Measurements from ENCODE around the gene CDH12. TPM values are rescaled to one million over a fixed set of nuclear protein-coding genes. Genes with fewer than 3 reads are reported as not detected.

Gene CDH12
- total RNA-seq, 1 experiment from 2014 or later = not detected

GRCh38 chr5:21823076-21823574 is 1030.0 kb downstream of the CDH12 start:
- H3K4ac ChIP-seq (ENCODE audit: low read depth, low read length) = no peak overlapping the region
- H3K14ac ChIP-seq (ENCODE audit: insufficient read depth, low read length) = no peak overlapping the region
- DNase-seq = no peak
- H2BK120ac ChIP-seq (ENCODE audit: low read depth, low read length, poor library complexity, severe bottlenecking) = no peak overlapping the region
- H3K36me3 Mint-ChIP-seq (ENCODE audit: insufficient read depth in 1 of 3, low read depth in 3 of 3) = no peaks in the 10 kb centered on the region
- H3K4me3 Mint-ChIP-seq = no peak overlapping the region
- H3K23me2 ChIP-seq (ENCODE audit: insufficient read length, low read depth, low read length, poor library complexity, severe bottlenecking) = no peaks in the 10 kb centered on the region
- no peak overlapping the region for H4K5ac ChIP-seq (ENCODE audit: insufficient read length, low read depth, low read length)
- H3K27me3 Mint-ChIP-seq (ENCODE audit: low read depth) = no peaks in the 10 kb centered on the region; the same call in 1 of the 2 replicates
- H2AK5ac ChIP-seq (ENCODE audit: insufficient read length, low read length) = no peak overlapping the region
- no peak overlapping the region for H2BK20ac ChIP-seq (ENCODE audit: low read depth, low read length, poor library complexity, severe bottlenecking)
- H3K4me1 Mint-ChIP-seq = no peaks in the 10 kb centered on the region
- WGBS (ENCODE audit: extremely low coverage, insufficient read length, low lambda C conversion rate) = no CpG with 5 or more reads among the region's 2 CpGs
- H3K27me3 ChIP-seq (ENCODE audit: insufficient read depth, low read length) = no peaks in the 10 kb centered on the region
- H3K56ac ChIP-seq (ENCODE audit: insufficient read length, low read depth, low read length) = no peak overlapping the region
- no peak overlapping the region for H3K9ac ChIP-seq (ENCODE audit: extremely low read depth, insufficient read length, low read length)
- H3K27ac Mint-ChIP-seq = no peak overlapping the region
- no peaks in the 10 kb centered on the region for H4K20me1 ChIP-seq (ENCODE audit: control insufficient read depth, insufficient read depth, insufficient read length)
- no peaks in the 10 kb centered on the region for H3K9me3 Mint-ChIP-seq
- no peak overlapping the region for H3K4me2 ChIP-seq (ENCODE audit: insufficient read depth, insufficient read length, low read length)
- no peaks in the 10 kb centered on the region for H3K9me3 ChIP-seq (ENCODE audit: control insufficient read depth, low read depth, low read length)
- no peaks in the 10 kb centered on the region for H3K79me1 ChIP-seq (ENCODE audit: insufficient read depth, low read depth, low read length, poor library complexity, severe bottlenecking)
- H2BK12ac ChIP-seq (ENCODE audit: insufficient read length, low read depth, low read length) = no peak overlapping the region
- H2AFZ ChIP-seq (ENCODE audit: low read length) = no peak overlapping the region
- no peak overlapping the region for H2BK5ac ChIP-seq (ENCODE audit: insufficient read length, low read length)
- H3K27ac ChIP-seq (ENCODE audit: insufficient read length, low read depth, low read length) = no peak overlapping the region
- TF ChIP-seq CTCF (conservative IDR thresholded peaks at IDR 0.05) = no peak
- H3K4me1 ChIP-seq (ENCODE audit: insufficient read depth, low read length) = no peaks in the 10 kb centered on the region
- H2BK15ac ChIP-seq (ENCODE audit: low read depth, low read length) = no peak overlapping the region
- no peak overlapping the region for H3K18ac ChIP-seq (ENCODE audit: insufficient read length, low read depth, low read length)
- H4K8ac ChIP-seq (replicated peaks; ENCODE audit: insufficient read length, low read depth, low read length) = no peak overlapping the region
- H3K79me2 ChIP-seq (ENCODE audit: insufficient read depth, low read length) = no peaks in the 10 kb centered on the region
- no peak overlapping the region for H4K91ac ChIP-seq (ENCODE audit: insufficient read length, low read depth, low read length)
- H3K23ac ChIP-seq (ENCODE audit: insufficient read length, low read depth, low read length) = no peak overlapping the region
- no peak overlapping the region for H3T11ph ChIP-seq (ENCODE audit: low read length)
